Astrocyte (in vitro differentiated cells and primary cell): ENCODE measurements around the gene NAT14. TPM values are rescaled to one million over a fixed set of nuclear protein-coding genes. Genes with fewer than 3 reads are reported as not detected.

Experiments used
- DNase-seq: peaks from one replicate; pipeline ENCODE4 v3.0.0-alpha.2; 2010; ENCODE audit warnings: low read depth
- FAIRE-seq: peaks from 2 replicates; lab custom pipeline; 2011; peaks lifted over from hg19 to GRCh38; lab: Jason Lieb, UNC
- H2AFZ ChIP-seq: 2 replicates; pipeline ENCODE4 v1.6.0; 2012; ENCODE audit warnings: low read depth, low read length, inconsistent platforms
- H3K27ac ChIP-seq: 2 replicates; pipeline ENCODE4 v1.5.1; 2011; ENCODE audit warnings: low read depth, low read length, inconsistent platforms
- H3K27me3 ChIP-seq: 2 replicates; pipeline ENCODE4 v1.6.0; 2011; ENCODE audit warnings: low read length, inconsistent platforms; ENCODE audit not compliant: insufficient read depth
- H3K36me3 ChIP-seq: 2 replicates; pipeline ENCODE4 v1.5.1; 2011; ENCODE audit warnings: low read length, inconsistent platforms; ENCODE audit not compliant: insufficient read depth
- H3K4me1 ChIP-seq: 2 replicates; pipeline ENCODE4 v1.5.1; 2011; ENCODE audit warnings: low read length, inconsistent platforms; ENCODE audit not compliant: insufficient read depth
- H3K4me2 ChIP-seq: 2 replicates; pipeline ENCODE4 v1.6.0; 2012; ENCODE audit warnings: low read length, inconsistent platforms
- H3K4me3 ChIP-seq: 2 replicates; pipeline ENCODE4 v1.5.1; 2011; ENCODE audit warnings: low read depth, mild to moderate bottlenecking, low read length, inconsistent platforms; ENCODE audit not compliant: insufficient read depth
- H3K79me2 ChIP-seq: 2 replicates; pipeline ENCODE4 v1.6.0; 2012; ENCODE audit warnings: mild to moderate bottlenecking, low read length, inconsistent platforms; ENCODE audit not compliant: insufficient read depth
- H3K9ac ChIP-seq: 2 replicates; pipeline ENCODE4 v1.6.0; 2012; ENCODE audit warnings: mild to moderate bottlenecking, low read length, inconsistent platforms
- H3K9me3 ChIP-seq: 2 replicates; pipeline ENCODE4 v1.5.1; 2012; ENCODE audit warnings: low read depth, mild to moderate bottlenecking, low read length, inconsistent platforms; ENCODE audit not compliant: insufficient read depth
- H4K20me1 ChIP-seq: 2 replicates; pipeline ENCODE4 v1.6.0; 2012; ENCODE audit warnings: low read length, inconsistent platforms; ENCODE audit not compliant: insufficient read depth
- H3K27ac Mint-ChIP-seq: one replicate; pipeline ENCODE4 v1.8.0; 2021; ENCODE audit warnings: mild to moderate bottlenecking, mixed read lengths; ENCODE audit not compliant: unreplicated experiment
- H3K27me3 Mint-ChIP-seq: one replicate; pipeline ENCODE4 v1.8.0; 2021; ENCODE audit warnings: low read depth, mixed read lengths; ENCODE audit not compliant: unreplicated experiment
- H3K36me3 Mint-ChIP-seq: one replicate; pipeline ENCODE4 v1.8.0; 2021; ENCODE audit warnings: low read depth, mixed read lengths; ENCODE audit not compliant: unreplicated experiment
- H3K4me1 Mint-ChIP-seq: one replicate; pipeline ENCODE4 v1.8.0; 2021; ENCODE audit warnings: low read depth, mixed read lengths; ENCODE audit not compliant: unreplicated experiment
- H3K4me3 Mint-ChIP-seq: one replicate; pipeline ENCODE4 v1.8.0; 2021; ENCODE audit warnings: mild to moderate bottlenecking, moderate library complexity, mixed read lengths; ENCODE audit not compliant: unreplicated experiment
- H3K9me3 Mint-ChIP-seq: one replicate; pipeline ENCODE4 v1.8.0; 2021; ENCODE audit warnings: mild to moderate bottlenecking, mixed read lengths; ENCODE audit not compliant: unreplicated experiment
- CTCF ChIP-seq: IDR thresholded peaks from 2 replicates; pipeline ENCODE4 v1.5.1; 2011; ENCODE audit warnings: low read depth, mild to moderate bottlenecking, inconsistent platforms, low read length, moderate library complexity; ENCODE audit not compliant: insufficient read depth
- EZH2 ChIP-seq: IDR thresholded peaks from 2 replicates; pipeline ENCODE4 v1.6.1; 2012; ENCODE audit warnings: mild to moderate bottlenecking, low read length, inconsistent platforms; ENCODE audit not compliant: insufficient read depth
- total RNA-seq: library from RNA; stranded (reverse); gene quantifications from 2 replicates; pipeline ENCODE4 v1.2.1, GENCODE V29; 2021

Gene NAT14
- total RNA-seq, 1 donor from 2014 or later = 71.2 TPM

GRCh38 chr19:55440411-55441105, 44.4 kb upstream of the NAT14 start:
- H2AFZ ChIP-seq = no peak overlapping the region
- H3K9me3 ChIP-seq = peaks cover 4% of the 10 kb centered on the region
- H3K27ac ChIP-seq = no peak overlapping the region
- FAIRE-seq (no peak), DNase-seq (no peak)
- peaks cover 48% of the 10 kb centered on the region for H3K27me3 ChIP-seq
- H3K9me3 Mint-ChIP-seq = peaks cover 10% of the 10 kb centered on the region
- no peak overlapping the region for H3K9ac ChIP-seq
- no peaks in the 10 kb centered on the region for H3K79me2 ChIP-seq
- no peak overlapping the region for H3K27ac Mint-ChIP-seq
- H3K27me3 Mint-ChIP-seq = peaks cover 73% of the 10 kb centered on the region
- no peaks in the 10 kb centered on the region for H3K4me1 ChIP-seq
- H3K4me2 ChIP-seq = no peak overlapping the region
- TF ChIP-seq CTCF = no peak
- TF ChIP-seq EZH2 = no peak
- H3K4me1 Mint-ChIP-seq = no peaks in the 10 kb centered on the region
- H3K4me3 ChIP-seq = no peak overlapping the region
- H3K36me3 Mint-ChIP-seq = no peaks in the 10 kb centered on the region
- peak overlapping the region; percentile 12 for H3K4me3 Mint-ChIP-seq
- H4K20me1 ChIP-seq = no peaks in the 10 kb centered on the region
- no peaks in the 10 kb centered on the region for H3K36me3 ChIP-seq

- H3K27ac Mint-ChIP-seq = no peak overlapping the region
- no peaks in the 10 kb centered on the region for H3K79me2 ChIP-seq
- H3K4me3 Mint-ChIP-seq = no peak overlapping the region
- no peaks in the 10 kb centered on the region for H4K20me1 ChIP-seq
- no peaks in the 10 kb centered on the region for H3K36me3 Mint-ChIP-seq
- H3K4me1 ChIP-seq = no peaks in the 10 kb centered on the region
- no peak overlapping the region for H3K27ac ChIP-seq
- H3K36me3 ChIP-seq = no peaks in the 10 kb centered on the region
- FAIRE-seq (no peak), DNase-seq (no peak)
- no peak for TF ChIP-seq EZH2
- no peak for TF ChIP-seq CTCF
- no peaks in the 10 kb centered on the region for H3K4me1 Mint-ChIP-seq
- H2AFZ ChIP-seq = no peak overlapping the region
- H3K9me3 Mint-ChIP-seq = peaks cover 10% of the 10 kb centered on the region
- H3K27me3 ChIP-seq = peaks cover 48% of the 10 kb centered on the region
- peaks cover 4% of the 10 kb centered on the region for H3K9me3 ChIP-seq
- no peak overlapping the region for H3K4me3 ChIP-seq
- H3K27me3 Mint-ChIP-seq = peaks cover 79% of the 10 kb centered on the region
- H3K9ac ChIP-seq = no peak overlapping the region
- H3K4me2 ChIP-seq = no peak overlapping the region
Observed at GRCh38 chr19:55441319-55441691, 43.7 kb upstream of the NAT14 start.

GRCh38 chr19:55441692-55442321, 43.2 kb upstream of the NAT14 start:
- Mint-ChIP-seq H3K27me3 (peaks cover 78% of the 10 kb centered on the region), H3K9me3 (peaks cover 10% of the 10 kb centered on the region), H3K4me3 (no peak overlapping the region), H3K27ac (no peak overlapping the region), H3K4me1 (no peaks in the 10 kb centered on the region), H3K36me3 (no peaks in the 10 kb centered on the region)
- no peaks in the 10 kb centered on the region for H3K36me3 ChIP-seq
- no peak overlapping the region for H3K27ac ChIP-seq
- H4K20me1 ChIP-seq = no peaks in the 10 kb centered on the region
- no peaks in the 10 kb centered on the region for H3K79me2 ChIP-seq
- no peak for DNase-seq
- H3K9ac ChIP-seq = no peak overlapping the region
- H3K27me3 ChIP-seq = peaks cover 50% of the 10 kb centered on the region
- TF ChIP-seq CTCF (no peak), EZH2 (peak; percentile 97)
- peaks cover 4% of the 10 kb centered on the region for H3K9me3 ChIP-seq
- H3K4me2 ChIP-seq = no peak overlapping the region
- H3K4me3 ChIP-seq = no peak overlapping the region
- no peak for FAIRE-seq
- no peaks in the 10 kb centered on the region for H3K4me1 ChIP-seq
- no peak overlapping the region for H2AFZ ChIP-seq
